ENCODE measurements around the gene VPS37C.
A peak's percentile ranks its signal among the peaks of the same experiment; 100 is the strongest.
"Not testable (repeated sequence)": the region's sequence is repeated elsewhere in the genome, so short reads cannot be mapped to it uniquely, and the experiment has no call there.

The VPS37C gene

DNA sequence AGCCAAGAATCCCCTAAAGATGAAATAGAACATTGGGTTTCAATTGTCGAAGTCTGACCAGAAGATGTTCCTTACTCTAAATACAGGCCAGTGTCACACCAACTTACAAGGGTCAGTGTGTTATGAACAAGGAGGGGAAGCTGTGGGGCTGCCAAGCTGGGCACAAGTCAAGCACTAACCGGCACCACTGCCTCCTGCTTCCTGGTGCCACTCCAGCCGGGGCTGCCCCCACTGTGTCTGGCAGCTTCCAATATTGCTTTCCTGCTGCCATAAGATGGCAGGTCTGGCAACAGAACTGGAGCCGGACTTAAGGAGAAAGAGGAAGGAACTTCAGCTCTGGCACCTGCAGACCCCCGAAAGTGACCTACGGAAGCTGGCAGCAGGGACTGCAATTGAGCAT lies 13.7 kb upstream of the VPS37C start:
- no peak for DNase-seq (ENCODE audit: low read depth in 2 of 2)

DNA sequence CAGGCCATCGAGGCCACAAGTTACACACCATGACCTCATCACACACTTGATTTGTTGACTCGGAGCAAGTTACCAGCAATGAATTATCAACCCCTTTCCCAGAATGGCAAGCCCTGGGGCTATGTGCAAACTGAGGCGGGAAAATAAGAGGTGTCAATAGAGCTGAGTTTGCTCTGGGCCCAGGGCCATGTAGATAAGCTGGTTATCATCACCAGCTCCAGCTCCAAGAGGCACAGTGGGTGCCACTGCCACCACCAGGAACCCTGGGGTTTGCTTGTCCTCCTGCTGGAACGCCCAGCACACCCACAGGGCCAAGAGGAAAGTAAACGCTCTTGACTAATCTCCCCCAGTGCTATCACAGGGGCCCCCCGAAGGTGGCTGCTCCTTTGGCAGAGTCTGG lies 13.0 kb upstream of the VPS37C start:
- no peak for DNase-seq (ENCODE audit: low read depth in 2 of 2)

DNA sequence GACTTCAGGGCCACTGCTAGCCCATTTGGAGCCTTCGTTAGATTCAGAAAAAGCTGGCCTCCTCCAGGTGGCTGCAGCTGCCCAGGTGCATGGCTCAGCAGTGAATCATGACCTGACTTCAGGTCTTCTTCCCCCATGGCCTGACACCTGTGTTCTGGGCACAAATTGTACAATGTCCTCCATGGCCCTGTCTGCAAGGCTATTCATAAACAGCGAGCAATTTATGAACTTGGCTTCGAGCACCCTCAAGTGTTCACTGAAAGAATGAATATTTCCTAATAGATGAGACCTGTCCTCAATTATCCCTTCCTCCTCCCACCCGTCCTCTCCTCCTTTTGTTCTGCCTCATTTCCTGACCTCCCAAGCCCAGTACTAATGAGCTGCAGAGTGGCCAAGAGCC lies 12.2 kb upstream of the VPS37C start:
- no peak for DNase-seq (ENCODE audit: low read depth in 2 of 2)

DNA sequence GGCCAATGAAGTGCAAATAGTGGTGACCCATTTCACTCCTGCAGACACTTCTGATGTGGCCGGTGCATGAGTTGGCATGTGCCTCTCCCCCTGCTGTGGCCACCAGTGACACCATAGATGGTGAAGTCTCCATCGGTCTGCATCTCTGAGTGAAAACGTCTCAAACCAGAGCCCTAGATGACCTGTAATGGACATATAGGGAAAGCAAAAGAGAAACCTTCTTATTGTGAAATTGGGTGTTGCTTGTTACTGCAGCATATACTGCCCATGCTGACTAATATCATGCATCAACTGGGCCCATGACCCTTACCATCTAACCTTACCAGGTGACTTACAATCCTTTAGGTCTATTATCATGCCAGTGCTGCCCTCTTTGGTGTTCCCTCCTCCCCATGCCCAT lies 11.7 kb upstream of the VPS37C start:
- no peak for DNase-seq (ENCODE audit: low read depth in 2 of 2)

DNA sequence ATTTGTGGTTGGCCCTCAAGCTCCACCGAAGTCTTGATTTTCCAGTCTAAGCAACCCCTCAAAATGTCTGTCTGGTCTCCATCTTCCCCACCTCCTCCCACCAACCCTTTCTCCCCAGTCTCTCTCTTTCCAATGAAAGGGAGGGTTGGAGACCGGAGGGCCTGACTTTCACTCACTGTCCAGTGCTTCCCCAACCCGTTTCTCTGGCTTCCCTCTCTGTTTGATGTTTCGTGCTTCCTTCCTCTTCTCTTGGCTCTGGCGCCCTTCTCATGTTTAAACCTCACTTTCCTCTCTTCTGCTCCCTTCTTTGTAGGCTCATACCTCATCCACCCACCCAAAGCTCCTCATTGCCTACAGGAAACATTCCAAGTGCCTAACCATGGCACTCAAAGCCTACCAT lies 11.1 kb upstream of the VPS37C start:
- no peak for DNase-seq (ENCODE audit: low read depth in 2 of 2)

DNA sequence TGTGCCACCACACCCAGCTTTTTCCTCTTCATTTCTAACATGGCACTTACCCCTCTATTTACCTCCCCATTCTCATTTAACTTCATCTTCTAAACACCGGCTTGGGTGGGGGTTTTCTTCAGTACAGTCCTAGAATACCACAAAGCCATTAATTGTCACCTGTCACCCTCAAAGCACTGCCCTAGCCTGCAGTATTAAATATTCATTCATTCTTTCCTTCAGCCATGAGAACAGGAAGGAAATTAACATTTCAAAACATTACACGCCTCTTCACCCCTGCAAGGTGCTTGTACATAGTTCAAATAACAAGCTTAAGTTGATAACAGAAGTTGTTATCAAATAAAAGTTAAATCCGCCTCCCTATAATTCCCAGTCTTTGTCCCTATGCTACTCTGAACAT lies 10.7 kb upstream of the VPS37C start:
- DNase-seq (ENCODE audit: low read depth in 2 of 2), result no peak

DNA sequence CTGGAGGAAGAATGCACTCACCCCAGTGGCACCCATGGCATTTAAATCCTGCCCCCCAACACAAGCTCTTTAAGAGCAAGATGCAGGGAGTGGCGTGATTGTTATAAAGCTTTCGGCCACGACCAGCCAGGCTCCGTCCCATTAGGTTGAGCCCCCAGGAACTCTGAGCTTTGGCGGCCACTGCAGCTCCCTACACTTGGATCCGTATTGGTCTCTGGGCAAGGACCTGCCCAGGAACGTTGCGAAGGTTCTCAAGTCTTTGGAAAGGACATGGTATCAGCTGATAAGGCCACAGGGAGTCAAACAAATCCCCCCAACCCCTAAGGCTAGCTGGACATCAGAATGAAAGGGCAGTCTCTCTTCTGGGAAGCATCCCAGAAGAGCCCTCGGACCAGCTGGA lies 9.3 kb upstream of the VPS37C start:
- DNase-seq (ENCODE audit: low read depth in 2 of 2), result no peak

DNA sequence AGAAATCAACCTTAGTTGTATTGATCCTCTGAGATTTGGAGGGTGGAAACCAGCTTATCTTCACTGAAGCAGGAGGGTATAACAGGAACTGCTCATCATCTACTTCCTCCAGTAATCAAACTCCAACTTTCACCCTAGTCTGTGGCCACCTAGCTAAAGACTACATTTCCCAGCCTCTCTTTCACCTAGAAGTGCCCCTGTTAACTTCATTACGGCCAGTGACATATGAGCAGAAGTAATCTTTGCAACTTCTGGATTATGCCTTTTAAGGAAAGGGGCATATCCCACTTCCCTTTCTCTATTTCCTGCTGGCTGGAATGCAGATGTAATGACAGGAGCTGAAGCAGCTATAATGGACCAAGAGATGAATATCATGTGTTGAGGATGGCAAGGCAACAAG lies 7.6 kb upstream of the VPS37C start:
- no peak for DNase-seq (ENCODE audit: low read depth in 2 of 2)

DNA sequence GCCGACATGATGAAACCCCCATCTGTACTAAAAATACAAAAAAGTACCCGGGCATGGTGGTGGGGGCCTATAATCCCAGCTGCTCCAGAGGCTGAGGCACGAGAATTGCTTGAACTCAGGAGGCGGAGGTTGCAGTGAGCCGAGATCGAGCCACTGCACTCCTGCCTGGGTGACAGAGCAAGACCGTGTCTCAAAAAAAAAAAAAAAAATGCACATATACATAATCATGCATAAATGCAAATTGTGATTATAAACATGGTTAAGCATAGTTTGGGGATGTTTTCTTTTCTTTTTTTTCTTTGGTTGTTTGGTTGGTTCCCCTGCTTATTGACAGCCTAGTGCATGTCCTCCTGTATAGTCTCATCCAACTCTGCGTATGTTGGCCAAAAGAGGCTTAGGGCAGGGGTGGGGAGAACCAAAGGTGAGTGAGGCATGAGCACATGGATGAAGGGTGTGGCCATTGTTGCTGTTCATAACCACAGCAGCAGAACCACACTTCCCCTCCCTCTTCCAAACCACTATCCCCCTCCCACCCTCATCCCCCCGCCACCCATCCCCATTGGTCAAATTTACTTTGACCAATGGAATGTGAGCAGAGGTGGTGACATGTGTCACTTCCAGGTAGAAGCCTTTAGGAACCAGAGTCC lies 6.9 kb upstream of the VPS37C start:
- no peak for DNase-seq (ENCODE audit: low read depth in 2 of 2)

DNA sequence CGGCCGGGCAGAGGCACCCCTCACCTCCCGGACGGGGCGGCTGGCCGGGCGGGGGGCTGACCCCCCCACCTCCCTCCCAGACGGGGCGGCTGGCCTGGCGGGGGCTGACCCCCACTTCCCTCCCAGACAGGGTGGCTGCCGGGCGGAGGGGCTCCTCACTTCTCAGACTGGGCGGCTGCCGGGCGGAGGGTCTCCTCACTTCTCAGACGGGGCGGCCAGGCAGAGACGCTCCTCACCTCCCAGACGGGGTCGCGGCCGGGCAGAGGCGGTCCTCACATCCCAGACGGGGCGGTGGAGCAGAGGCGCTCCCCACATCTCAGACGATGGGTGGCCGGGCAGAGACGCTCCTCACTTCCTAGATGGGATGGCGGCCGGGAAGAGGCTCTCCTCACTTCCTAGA lies 5.1 kb upstream of the VPS37C start:
- DNase-seq (ENCODE audit: low read depth in 2 of 2), result not testable (repeated sequence)

DNA sequence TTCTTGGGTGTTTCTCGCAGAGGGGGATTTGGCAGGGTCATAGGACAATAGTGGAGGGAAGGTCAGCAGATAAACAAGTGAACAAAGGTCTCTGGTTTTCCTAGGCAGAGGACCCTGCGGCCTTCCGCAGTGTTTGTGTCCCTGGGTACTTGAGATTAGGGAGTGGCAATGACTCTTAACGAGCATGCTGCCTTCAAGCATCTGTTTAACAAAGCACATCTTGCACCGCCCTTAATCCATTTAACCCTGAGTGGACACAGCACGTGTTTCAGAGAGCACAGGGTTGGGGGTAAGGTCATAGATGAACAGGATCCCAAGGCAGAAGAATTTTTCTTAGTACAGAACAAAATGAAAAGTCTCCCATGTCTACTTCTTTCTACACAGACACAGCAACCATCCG lies 4.6 kb upstream of the VPS37C start:
- DNase-seq (ENCODE audit: low read depth in 2 of 2), result not testable (repeated sequence)

DNA sequence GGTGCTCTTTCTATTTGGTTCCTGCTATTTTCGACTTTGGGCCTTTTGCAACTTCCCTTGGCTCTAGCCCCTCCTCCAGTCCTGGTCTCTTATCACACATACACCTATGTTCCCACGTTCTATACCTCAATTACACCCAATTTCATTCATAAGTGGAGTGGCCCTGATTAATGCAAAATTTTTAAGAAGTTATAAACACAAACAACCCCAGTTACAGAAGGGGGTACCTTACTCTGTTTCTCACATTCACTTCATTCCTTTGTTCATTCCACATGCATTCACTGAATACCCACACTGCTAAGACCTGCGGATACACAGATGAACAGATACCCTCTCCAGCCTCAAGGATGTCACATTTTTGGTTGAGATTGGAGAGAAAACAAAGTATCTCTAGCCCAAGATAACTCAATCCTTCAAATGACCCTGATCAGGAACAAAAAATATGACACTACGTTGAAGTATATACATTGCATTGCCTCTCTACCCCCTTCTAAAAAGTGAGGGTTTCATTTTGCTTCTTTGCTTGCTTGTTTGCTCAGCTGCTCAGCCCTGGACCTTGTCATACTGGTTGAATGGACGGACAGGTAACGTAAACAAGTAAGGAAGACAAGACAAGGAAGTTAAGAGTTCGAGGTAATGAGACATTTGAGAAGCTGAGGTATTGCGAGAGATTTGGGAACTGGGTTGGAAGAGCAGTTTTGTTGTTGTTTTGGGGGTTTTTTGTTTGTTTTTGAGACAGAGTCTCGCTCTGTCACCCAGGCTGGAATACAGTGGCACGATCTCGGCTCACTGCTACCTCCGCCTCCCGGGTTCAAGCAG lies 3.6 kb upstream of the VPS37C start:
- no peak for DNase-seq (ENCODE audit: low read depth in 2 of 2)

DNA sequence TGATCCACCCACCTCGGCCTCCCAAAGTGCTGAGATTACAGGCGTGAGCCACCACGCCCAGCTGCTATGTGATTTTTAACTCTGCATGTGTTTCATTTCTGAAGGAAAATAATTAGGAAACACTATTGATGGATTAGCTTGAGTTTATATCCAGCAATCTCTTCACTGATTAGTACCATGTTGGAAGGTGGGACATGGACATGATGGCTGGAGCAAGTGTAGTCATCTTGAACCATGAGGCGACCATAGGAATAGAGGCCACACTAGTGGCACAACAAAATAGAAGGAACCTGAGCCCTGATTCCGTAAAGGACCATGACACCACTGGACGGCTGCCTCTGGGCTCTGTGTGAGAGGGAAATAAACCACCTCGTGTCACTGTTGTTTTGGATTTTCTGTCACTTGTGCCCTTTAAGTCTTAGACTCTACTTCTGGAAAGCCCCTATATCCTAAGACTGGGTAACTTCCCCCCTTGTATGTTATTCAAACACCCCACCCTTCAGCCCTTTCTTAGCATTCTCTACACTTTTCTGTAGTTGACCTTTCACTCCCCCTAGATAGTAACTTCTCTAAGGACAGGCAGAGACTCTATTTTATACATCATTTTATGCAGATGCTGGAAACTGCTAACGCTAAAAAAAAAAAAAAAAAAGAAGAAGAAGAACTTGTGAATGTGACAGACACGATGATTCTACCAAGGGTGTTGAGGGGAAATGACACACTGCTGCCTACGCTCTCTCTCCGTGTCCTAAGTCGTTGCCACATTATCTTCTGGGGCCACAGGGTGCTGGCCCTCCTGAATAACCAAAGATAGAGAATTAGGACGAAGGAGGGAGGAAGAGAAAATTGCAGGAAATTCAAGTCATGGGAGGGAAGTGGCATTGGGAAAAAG lies 2.7 kb upstream of the VPS37C start:
- no peak for DNase-seq (ENCODE audit: low read depth in 2 of 2)

DNA sequence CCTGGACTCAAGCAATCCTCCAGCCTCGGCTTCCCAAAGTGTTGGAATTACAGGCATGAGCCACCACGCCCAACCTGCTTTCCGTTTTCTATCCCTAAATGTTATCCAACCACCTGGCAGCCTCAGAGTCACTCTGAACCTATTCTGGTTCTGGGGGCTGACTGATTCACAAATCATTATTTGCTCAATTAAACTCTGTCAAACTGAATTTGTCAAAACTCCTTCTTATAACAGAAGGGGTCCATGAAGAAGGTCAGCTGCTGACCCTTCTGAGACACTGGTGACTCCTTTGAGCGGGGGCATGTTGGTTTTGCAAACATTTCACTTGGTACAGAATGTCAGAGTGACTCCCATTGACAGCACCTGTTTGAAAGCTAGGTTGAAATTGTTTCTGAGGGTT lies 1.8 kb upstream of the VPS37C start:
- DNase-seq (ENCODE audit: low read depth in 2 of 2), result no peak

DNA sequence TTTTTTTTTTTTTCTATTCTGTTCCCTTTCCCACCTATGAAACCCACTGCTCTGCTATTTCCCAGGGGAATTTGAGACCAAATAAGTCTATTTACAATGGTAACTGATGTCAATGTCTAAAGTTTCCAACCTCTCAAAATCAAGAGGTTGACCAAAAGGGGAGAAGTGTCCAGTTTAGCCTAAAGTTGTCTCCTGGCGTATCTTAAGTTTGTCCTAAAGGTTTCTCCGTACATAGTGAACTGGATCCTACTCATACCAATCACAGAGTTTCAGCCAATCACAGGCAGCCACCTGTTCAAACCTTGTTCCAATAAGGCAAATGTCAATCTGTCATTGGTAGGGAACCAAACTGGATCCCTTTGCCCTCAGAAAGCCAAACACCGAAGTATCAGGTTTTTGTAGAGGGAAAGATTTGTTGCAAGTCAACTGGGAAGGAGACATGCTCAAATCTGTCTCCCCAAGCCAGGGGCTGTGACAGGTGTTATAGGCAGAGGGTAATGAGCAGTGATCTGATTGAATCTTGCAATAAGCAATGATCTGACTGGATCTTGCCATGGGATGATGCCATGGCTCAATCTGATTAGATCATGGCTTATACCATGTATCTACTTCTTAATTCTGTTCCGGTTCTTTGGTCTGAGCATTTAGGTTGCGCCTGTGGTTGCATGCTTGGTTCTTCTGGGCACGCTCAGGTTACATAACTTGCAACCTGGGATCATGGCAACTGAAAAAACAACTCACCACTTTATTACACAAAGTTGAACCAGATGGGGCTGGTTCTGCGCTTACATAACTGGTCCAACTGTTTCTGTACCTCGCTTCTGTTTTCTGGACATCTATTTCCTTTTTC lies 1.1 kb upstream of the VPS37C start:
- DNase-seq (ENCODE audit: low read depth in 2 of 2), result peak in 1 of 2 donors; percentile 18

DNA sequence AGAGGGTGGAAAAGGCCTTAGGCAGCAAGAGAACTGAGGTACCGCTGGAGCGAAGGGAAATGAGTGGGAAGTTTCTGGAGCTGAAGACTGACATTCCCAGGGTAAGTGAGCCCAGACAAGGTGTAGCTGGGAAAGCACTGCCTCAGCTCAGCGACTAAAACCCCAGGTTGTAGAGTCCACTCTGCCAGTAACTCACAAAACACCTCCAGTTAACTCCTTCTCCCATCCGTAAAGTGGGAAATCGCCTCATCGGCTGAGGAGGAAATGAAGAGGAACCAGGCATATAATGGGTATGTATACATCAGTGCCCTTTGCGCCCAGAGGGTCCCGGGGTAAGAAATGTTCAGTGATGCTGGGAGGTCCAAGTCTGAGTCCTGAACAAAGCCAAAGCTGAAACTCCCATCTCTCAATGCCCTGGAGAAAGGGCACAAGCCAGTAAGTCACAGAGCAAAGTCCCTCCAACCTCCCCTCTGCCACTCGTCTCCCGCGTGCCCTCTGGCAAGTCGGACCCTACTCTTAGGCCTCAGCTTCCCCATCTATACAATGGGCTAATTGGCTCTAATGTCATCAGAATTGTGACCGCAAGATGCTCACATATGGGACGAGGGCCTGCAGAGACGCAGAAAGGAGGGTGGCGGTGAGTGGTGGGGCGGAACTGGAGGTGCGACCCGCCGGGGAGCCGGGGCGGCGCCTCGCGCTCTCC lies 588 bp downstream of the VPS37C start:
- DNase-seq (ENCODE audit: low read depth in 2 of 2), result no peak

DNA sequence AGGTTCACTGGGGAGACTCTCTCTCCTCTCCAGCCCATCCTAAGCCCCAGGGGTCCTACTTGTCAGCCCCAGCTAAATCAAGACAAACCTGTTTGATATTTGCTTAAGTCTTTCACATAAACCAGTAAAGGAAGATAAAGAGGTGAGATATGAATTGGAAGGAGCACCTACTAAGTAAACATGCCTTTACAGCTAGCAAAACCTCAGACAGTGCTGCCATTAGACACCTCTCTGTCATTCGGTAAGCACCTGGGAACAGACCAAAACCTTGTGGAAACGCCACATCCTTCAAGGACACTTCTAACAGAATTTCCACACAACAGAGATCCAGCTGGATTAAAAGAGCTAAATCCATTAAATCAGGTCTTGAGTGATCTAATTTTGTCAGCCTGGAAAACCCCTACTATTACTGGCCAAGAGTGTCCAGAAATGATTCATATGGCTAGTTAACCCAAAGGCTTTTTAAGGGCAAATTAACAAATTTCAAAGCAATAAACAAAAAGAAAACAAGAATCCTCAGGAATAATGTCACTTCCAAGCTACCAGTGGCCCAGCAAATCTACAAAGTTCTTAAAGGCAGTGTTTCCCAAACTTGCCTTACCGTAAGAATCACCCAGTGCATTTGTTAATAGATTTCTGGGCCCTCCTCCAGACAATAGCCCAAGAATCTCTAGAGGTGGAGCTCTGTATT lies 2.4 kb downstream of the VPS37C start:
- no peak for DNase-seq (ENCODE audit: low read depth in 2 of 2)

DNA sequence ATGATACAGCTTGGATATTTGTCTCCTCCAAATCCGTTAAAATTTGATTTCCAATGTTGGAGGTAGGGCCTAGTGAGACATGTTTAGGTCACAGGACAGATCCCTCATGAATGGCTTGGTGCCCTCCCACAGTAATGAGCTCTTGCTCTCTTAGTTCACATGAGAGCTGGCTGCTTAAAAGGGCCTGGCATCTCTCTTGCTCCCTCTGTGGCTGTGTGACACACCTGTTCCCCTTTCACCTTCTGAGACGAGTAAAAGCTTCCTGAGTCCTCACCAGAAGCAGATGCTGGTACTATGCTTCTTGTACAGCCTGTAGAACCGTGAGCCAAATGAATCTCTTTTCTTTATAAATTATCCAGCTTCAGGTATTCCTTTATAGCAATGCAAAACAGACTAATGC lies 3.5 kb downstream of the VPS37C start:
- DNase-seq (ENCODE audit: low read depth in 2 of 2), result no peak

DNA sequence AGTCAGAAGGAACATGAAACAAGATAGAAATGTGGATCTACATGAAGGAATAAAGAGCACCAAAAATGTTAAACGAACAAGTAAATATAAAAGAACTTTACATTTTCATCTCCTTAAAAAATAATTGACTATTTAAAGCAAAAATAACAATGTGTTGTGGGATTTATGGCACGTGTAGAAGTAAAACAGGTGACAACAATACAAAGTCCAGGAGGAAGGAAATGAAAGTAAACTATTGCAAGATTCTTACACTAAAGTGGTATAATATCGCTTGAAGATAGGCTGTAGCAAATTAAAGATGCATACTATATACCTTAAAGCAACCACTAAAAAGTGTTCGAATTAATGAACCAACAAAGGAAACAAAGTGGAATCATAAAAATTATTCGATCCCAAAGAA lies 5.5 kb downstream of the VPS37C start:
- no peak for DNase-seq (ENCODE audit: low read depth in 2 of 2)

DNA sequence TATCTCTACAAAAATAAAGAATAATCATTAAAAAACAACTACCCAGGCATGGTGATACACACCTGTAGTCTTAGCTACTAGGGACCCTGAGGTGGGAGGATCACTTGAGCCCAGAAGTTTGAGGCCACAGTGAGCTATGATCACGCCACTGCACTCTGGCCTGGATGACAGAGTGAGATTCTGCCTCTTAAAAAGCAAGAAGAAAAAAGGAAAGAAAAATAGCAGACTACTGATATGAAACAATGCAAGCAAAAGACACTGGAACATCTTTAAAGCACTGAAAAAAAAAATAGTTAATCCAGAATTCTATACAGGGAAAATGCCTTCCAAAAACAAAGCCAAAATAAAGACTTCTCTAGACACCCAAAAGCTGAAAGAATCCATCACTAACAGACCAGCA lies 5.9 kb downstream of the VPS37C start:
- no peak for DNase-seq (ENCODE audit: low read depth in 2 of 2)
